Measurements from ENCODE around the gene ONECUT3.
A peak's percentile ranks its signal among the peaks of the same experiment; 100 is the strongest.

The ONECUT3 gene

GRCh38 chr19:1818549-1819195 is 65.4 kb downstream of the ONECUT3 start:
- Histone ChIP-seq H3K4me3 (ENCODE audit: low read depth, low read length) (no peak overlapping the region), H3K9me3 (no peaks in the 10 kb centered on the region), H3K36me3 (peaks cover 76% of the 10 kb centered on the region), H3K4me1 (no peaks in the 10 kb centered on the region), H3K27me3 (no peaks in the 10 kb centered on the region)
- no peak for DNase-seq
- TF ChIP-seq CTCF (IDR thresholded peaks at IDR 0.05; ENCODE audit: low read depth, low read length): no peak

- DNase-seq: no peak
- Histone ChIP-seq H3K4me3 (ENCODE audit: low read depth, low read length) (no peak overlapping the region), H3K36me3 (peaks cover 83% of the 10 kb centered on the region), H3K4me1 (no peaks in the 10 kb centered on the region), H3K9me3 (no peaks in the 10 kb centered on the region), H3K27me3 (no peaks in the 10 kb centered on the region)
- TF ChIP-seq CTCF (IDR thresholded peaks at IDR 0.05; ENCODE audit: low read depth, low read length): no peak
Observed at GRCh38 chr19:1819341-1820255, 66.3 kb downstream of the ONECUT3 start.

GRCh38 chr19:1822210-1822609 is 68.9 kb downstream of the ONECUT3 start:
- H3K4me1 ChIP-seq: peaks cover 5% of the 10 kb centered on the region; the same call in 1 of the 2 replicates
- H3K4me3 ChIP-seq (ENCODE audit: low read depth, low read length): no peak overlapping the region
- H3K9me3 ChIP-seq: no peaks in the 10 kb centered on the region
- DNase-seq: no peak
- TF ChIP-seq CTCF (IDR thresholded peaks at IDR 0.05; ENCODE audit: low read depth, low read length): no peak
- H3K27me3 ChIP-seq: no peaks in the 10 kb centered on the region
- peaks cover 86% of the 10 kb centered on the region for H3K36me3 ChIP-seq

GRCh38 chr19:1823020-1823419 is 69.7 kb downstream of the ONECUT3 start:
- peaks cover 86% of the 10 kb centered on the region for H3K36me3 ChIP-seq
- no peaks in the 10 kb centered on the region for H3K27me3 ChIP-seq
- peaks cover 5% of the 10 kb centered on the region; the same call in 1 of the 2 replicates for H3K4me1 ChIP-seq
- H3K4me3 ChIP-seq (ENCODE audit: low read depth, low read length): no peak overlapping the region
- TF ChIP-seq CTCF (IDR thresholded peaks at IDR 0.05; ENCODE audit: low read depth, low read length): no peak
- H3K9me3 ChIP-seq: no peaks in the 10 kb centered on the region
- DNase-seq: no peak

- Histone ChIP-seq H3K27me3 (no peaks in the 10 kb centered on the region), H3K4me1 (peaks cover 5% of the 10 kb centered on the region; the same call in 1 of the 2 replicates), H3K4me3 (ENCODE audit: low read depth, low read length) (no peak overlapping the region), H3K36me3 (peaks cover 83% of the 10 kb centered on the region), H3K9me3 (no peaks in the 10 kb centered on the region)
- peak; percentile 46 for DNase-seq
- TF ChIP-seq CTCF (IDR thresholded peaks at IDR 0.05; ENCODE audit: low read depth, low read length): no peak
Observed at GRCh38 chr19:1823539-1824251, 70.4 kb downstream of the ONECUT3 start.
